WTC11 (cell line): ENCODE data around the gene OMD.

ENCODE experiments used
- ATF2 ChIP-seq: sonication (generic); formaldehyde crosslinking; IDR thresholded peaks from 2 replicates; pipeline ENCODE4 v1.8.1; 2022; ENCODE audit warnings: low read depth, missing genetic modification reagents, borderline replicate concordance
- CTCF ChIP-seq: fragments of 200-600 bp; IDR thresholded peaks from 2 replicates; pipeline ENCODE4 v1.8.0; 2022; ENCODE audit warnings: antibody characterized with exemption
- E2F4 ChIP-seq: sonication (generic); formaldehyde crosslinking; IDR thresholded peaks from 2 replicates; pipeline ENCODE4 v1.8.1; 2022; ENCODE audit warnings: low read depth, mild to moderate bottlenecking, moderate library complexity, missing genetic modification reagents, borderline replicate concordance
- FOXJ3 ChIP-seq: sonication (generic); formaldehyde crosslinking; IDR thresholded peaks from 2 replicates; pipeline ENCODE4 v1.9.0; 2021; ENCODE audit warnings: missing genetic modification reagents, mild to moderate bottlenecking, borderline replicate concordance
- FOXP4 ChIP-seq: sonication (generic); formaldehyde crosslinking; IDR thresholded peaks from 2 replicates; pipeline ENCODE4 v1.8.0; 2022; ENCODE audit warnings: mild to moderate bottlenecking, missing genetic modification reagents
- JUN ChIP-seq: sonication (generic); formaldehyde crosslinking; IDR thresholded peaks from 2 replicates; pipeline ENCODE4 v1.8.0; 2023; ENCODE audit warnings: mild to moderate bottlenecking, missing genetic modification reagents
- PREB ChIP-seq: sonication (generic); formaldehyde crosslinking; IDR thresholded peaks from 2 replicates; pipeline ENCODE4 v1.8.1; 2022; ENCODE audit warnings: mild to moderate bottlenecking, missing genetic modification reagents, moderate library complexity, borderline replicate concordance
- RORB ChIP-seq: fragments of 250-450 bp; sonication (Bioruptor Pico); IDR thresholded peaks from 2 replicates; pipeline ENCODE4 v1.9.0; 2021; ENCODE audit warnings: mild to moderate bottlenecking
- TP53 ChIP-seq: sonication (generic); formaldehyde crosslinking; IDR thresholded peaks from 2 replicates; pipeline ENCODE4 v1.8.1; 2023; ENCODE audit warnings: mild to moderate bottlenecking, missing genetic modification reagents
- USF2 ChIP-seq: sonication (generic); formaldehyde crosslinking; IDR thresholded peaks from 2 replicates; pipeline ENCODE4 v1.8.1; 2023; ENCODE audit warnings: mild to moderate bottlenecking, missing genetic modification reagents, moderate library complexity
- ZNF138 ChIP-seq: sonication (generic); formaldehyde crosslinking; conservative IDR thresholded peaks from 2 replicates; pipeline ENCODE4 v1.8.1; 2022; ENCODE audit warnings: mild to moderate bottlenecking, moderate library complexity, missing genetic modification reagents

- TF ChIP-seq ZNF138 (no peak), PREB (no peak), USF2 (CRISPR knock-in tag) (no peak), FOXJ3 (CRISPR knock-in tag) (no peak), TP53 (CRISPR knock-in tag) (no peak), CTCF (no peak), FOXP4 (no peak), RORB (CRISPR knock-in tag) (no peak), ATF2 (CRISPR knock-in tag) (no peak), JUN (CRISPR knock-in tag) (no peak), E2F4 (CRISPR knock-in tag) (no peak)
These were observed 16.5 kb downstream of the OMD start for GRCh38 chr9:92407818-92408217.
